Neural cell (in vitro differentiated cells): ENCODE data around the gene AFF2. TPM values are rescaled to one million over a fixed set of nuclear protein-coding genes. Genes with fewer than 3 reads are reported as not detected.

Experiments
- H2AFZ ChIP-seq: fragments of 200-600, 300-800 bp; sonication (generic), shearing (Covaris generic); 2 replicates; pipeline ENCODE4 v1.6.0; 2014; ENCODE audit warnings: low read depth, mild to moderate bottlenecking, antibody characterized with exemption, low read length, moderate library complexity
- H3F3A ChIP-seq: fragments of 200-600 bp; shearing (Covaris generic); 2 replicates; pipeline ENCODE4 v1.6.1; 2016; ENCODE audit warnings: mild to moderate bottlenecking, moderate library complexity, mixed read lengths, antibody characterized with exemption, low read length; ENCODE audit not compliant: insufficient read depth, poor library complexity, severe bottlenecking
- H3K27ac ChIP-seq: fragments of 200-600, 300-800 bp; sonication (generic), shearing (Covaris generic); 2 replicates; pipeline ENCODE4 v1.5.1; 2014; ENCODE audit warnings: mild to moderate bottlenecking, low read length, moderate library complexity
- H3K27me3 ChIP-seq: fragments of 300-800, 200-600 bp; sonication (generic), shearing (Covaris generic); 2 replicates; pipeline ENCODE4 v1.6.0; 2014; ENCODE audit warnings: mild to moderate bottlenecking, low read depth, low read length, moderate library complexity; ENCODE audit not compliant: insufficient read depth
- H3K36me3 ChIP-seq: fragments of 300-800, 200-600 bp; sonication (generic), shearing (Covaris generic); 2 replicates; pipeline ENCODE4 v1.5.1; 2014; ENCODE audit warnings: mild to moderate bottlenecking, antibody characterized with exemption, low read length, moderate library complexity; ENCODE audit not compliant: insufficient read depth
- H3K4me2 ChIP-seq: fragments of 300-800, 200-600 bp; sonication (generic), shearing (Covaris generic); 2 replicates; pipeline ENCODE4 v1.6.0; 2014; ENCODE audit warnings: mild to moderate bottlenecking, low read length
- H3K4me3 ChIP-seq: fragments of 300-800, 200-600 bp; sonication (generic), shearing (Covaris generic); 2 replicates; pipeline ENCODE4 v1.5.1; 2014; ENCODE audit warnings: mild to moderate bottlenecking, low read length, moderate library complexity
- H3K79me2 ChIP-seq: fragments of 200-600 bp; shearing (Covaris generic); replicated peaks from 2 replicates; pipeline ENCODE4 v1.6.0; 2014; ENCODE audit warnings: mild to moderate bottlenecking, low read length, moderate library complexity; ENCODE audit not compliant: insufficient read depth
- H3K9ac ChIP-seq: fragments of 300-800, 200-600 bp; sonication (generic), shearing (Covaris generic); 2 replicates; pipeline ENCODE4 v1.6.1; 2016; ENCODE audit warnings: mild to moderate bottlenecking, low read length, mixed read lengths
- H3K9me2 ChIP-seq: fragments of 200-600 bp; shearing (Covaris generic); 2 replicates; pipeline ENCODE4 v1.6.1; 2016; ENCODE audit warnings: mild to moderate bottlenecking, low read length, mixed read lengths; ENCODE audit not compliant: insufficient read depth
- H3K9me3 ChIP-seq: fragments of 200-600, 300-800 bp; sonication (generic), shearing (Covaris generic); 2 replicates; pipeline ENCODE4 v1.6.1; 2016; ENCODE audit warnings: mild to moderate bottlenecking, mixed run types, low read length, moderate library complexity, mixed read lengths
- H4K20me1 ChIP-seq: fragments of 200-600 bp; shearing (Covaris generic); 2 replicates; pipeline ENCODE4 v1.6.1; 2016; ENCODE audit warnings: mild to moderate bottlenecking, mixed run types; ENCODE audit not compliant: insufficient read depth
- EP300 ChIP-seq: fragments of 450-650 bp; conservative IDR thresholded peaks from 2 replicates; pipeline ENCODE4 v1.6.1; 2014; ENCODE audit warnings: antibody characterized with exemption, mild to moderate bottlenecking, moderate library complexity; ENCODE audit not compliant: poor library complexity, severe bottlenecking
- EZH2 ChIP-seq: fragments of 200-600, 300-800 bp; shearing (Covaris generic), sonication (generic); IDR thresholded peaks from 2 replicates; pipeline ENCODE4 v1.6.1; 2014; ENCODE audit warnings: antibody characterized with exemption, low read length, borderline replicate concordance, mild to moderate bottlenecking; ENCODE audit not compliant: insufficient read depth, poor library complexity, severe bottlenecking
- MXI1 ChIP-seq: fragments of 450-650 bp; conservative IDR thresholded peaks from 2 replicates; pipeline ENCODE4 v1.6.1; 2014; ENCODE audit warnings: antibody characterized with exemption, mild to moderate bottlenecking; ENCODE audit not compliant: poor library complexity, severe bottlenecking
- POLR2AphosphoS5 ChIP-seq: IDR thresholded peaks from 2 replicates; pipeline ENCODE4 v1.6.1; 2012
- RAD21 ChIP-seq: fragments of 450-650 bp; conservative IDR thresholded peaks from 2 replicates; pipeline ENCODE4 v1.6.1; 2014; ENCODE audit warnings: antibody characterized with exemption, mild to moderate bottlenecking, moderate library complexity
- SMC3 ChIP-seq: fragments of 450-650 bp; conservative IDR thresholded peaks from 2 replicates; pipeline ENCODE4 v1.6.1; 2014; ENCODE audit warnings: antibody characterized with exemption, mild to moderate bottlenecking, moderate library complexity; ENCODE audit not compliant: poor library complexity
- TAF1 ChIP-seq: IDR thresholded peaks from 2 replicates; pipeline ENCODE4 v1.6.1; 2012; ENCODE audit warnings: low read depth
- polyA plus RNA-seq: library from polyadenylated mRNA; depleted of rRNA; stranded (reverse); fragments of >200 nt; gene quantifications from 2 replicates; pipeline ENCODE4 v1.2.3, GENCODE V29; 2014
- TF ChIP-seq, protein P1 (sequence below): fragments of 450-650 bp; IDR thresholded peaks from 2 replicates; pipeline ENCODE4 v1.5.1; 2014; ENCODE audit warnings: antibody characterized with exemption, mild to moderate bottlenecking, moderate library complexity; ENCODE audit not compliant: poor library complexity, severe bottlenecking
- TF ChIP-seq, protein P2 (sequence below): IDR thresholded peaks from 2 replicates; pipeline ENCODE4 v1.6.1; 2012; ENCODE audit warnings: borderline replicate concordance

AFF2 gene
- polyA plus RNA-seq, 1 donor from 2014 or later, result 10.5 TPM

DNA sequence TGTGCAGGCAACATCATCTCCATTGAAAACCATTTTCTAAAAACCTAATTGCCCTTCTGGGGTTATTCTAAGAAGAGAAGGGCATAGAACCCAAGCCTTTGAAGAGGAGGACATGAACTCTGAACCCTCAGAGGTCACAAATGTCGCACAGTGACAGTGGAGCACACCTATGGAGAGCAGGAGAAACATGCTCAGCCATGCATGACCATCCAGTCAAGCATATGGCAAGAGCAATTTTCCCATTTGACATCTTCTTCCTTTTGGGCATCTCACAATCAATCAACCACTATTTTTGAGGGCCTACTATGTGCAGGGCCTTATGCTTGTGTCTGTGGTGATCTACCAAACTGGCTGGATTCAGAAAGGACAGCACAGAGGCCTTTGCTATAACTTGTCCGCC, 30.1 kb upstream of the AFF2 start:
- Histone ChIP-seq H3K36me3 (no peaks in the 10 kb centered on the region), H3K9me3 (no peaks in the 10 kb centered on the region), H3K27me3 (no peaks in the 10 kb centered on the region), H2AFZ (no peak overlapping the region), H3K9ac (no peak overlapping the region), H3K79me2 (no peaks in the 10 kb centered on the region), H3K4me2 (no peak overlapping the region), H3K27ac (no peak overlapping the region), H3K4me3 (no peak overlapping the region), H4K20me1 (no peaks in the 10 kb centered on the region), H3K9me2 (no peaks in the 10 kb centered on the region), H3F3A (no peaks in the 10 kb centered on the region)
- TF ChIP-seq SMC3 (no peak), EZH2 (no peak), EP300 (no peak)

DNA sequence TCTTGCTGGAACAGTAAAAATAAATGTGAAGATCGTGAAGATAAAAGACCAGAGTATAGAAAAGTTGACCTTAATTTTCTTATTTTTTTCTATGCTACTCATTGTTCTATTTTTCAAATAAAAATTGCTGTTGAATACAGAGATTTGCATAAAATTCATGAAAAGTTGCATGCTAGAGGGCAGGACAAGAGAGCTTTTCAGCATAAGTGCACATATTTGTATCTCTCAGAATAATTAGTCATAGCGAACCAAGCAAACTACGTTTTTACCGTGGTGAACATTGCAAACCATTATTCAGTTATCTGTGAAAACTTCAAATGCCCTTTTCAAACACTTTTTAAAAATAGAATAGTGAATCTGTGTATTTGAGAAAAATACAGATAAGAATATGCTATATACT, 26.4 kb upstream of the AFF2 start:
- Histone ChIP-seq H3K4me3 (no peak overlapping the region), H3K9me2 (no peaks in the 10 kb centered on the region), H3K9ac (no peak overlapping the region), H3K4me2 (no peak overlapping the region), H3K9me3 (no peaks in the 10 kb centered on the region), H2AFZ (no peak overlapping the region), H3K36me3 (no peaks in the 10 kb centered on the region), H3F3A (no peaks in the 10 kb centered on the region), H3K27me3 (no peaks in the 10 kb centered on the region), H3K79me2 (no peaks in the 10 kb centered on the region), H3K27ac (no peak overlapping the region), H4K20me1 (no peaks in the 10 kb centered on the region)
- TF ChIP-seq, protein P1, sequence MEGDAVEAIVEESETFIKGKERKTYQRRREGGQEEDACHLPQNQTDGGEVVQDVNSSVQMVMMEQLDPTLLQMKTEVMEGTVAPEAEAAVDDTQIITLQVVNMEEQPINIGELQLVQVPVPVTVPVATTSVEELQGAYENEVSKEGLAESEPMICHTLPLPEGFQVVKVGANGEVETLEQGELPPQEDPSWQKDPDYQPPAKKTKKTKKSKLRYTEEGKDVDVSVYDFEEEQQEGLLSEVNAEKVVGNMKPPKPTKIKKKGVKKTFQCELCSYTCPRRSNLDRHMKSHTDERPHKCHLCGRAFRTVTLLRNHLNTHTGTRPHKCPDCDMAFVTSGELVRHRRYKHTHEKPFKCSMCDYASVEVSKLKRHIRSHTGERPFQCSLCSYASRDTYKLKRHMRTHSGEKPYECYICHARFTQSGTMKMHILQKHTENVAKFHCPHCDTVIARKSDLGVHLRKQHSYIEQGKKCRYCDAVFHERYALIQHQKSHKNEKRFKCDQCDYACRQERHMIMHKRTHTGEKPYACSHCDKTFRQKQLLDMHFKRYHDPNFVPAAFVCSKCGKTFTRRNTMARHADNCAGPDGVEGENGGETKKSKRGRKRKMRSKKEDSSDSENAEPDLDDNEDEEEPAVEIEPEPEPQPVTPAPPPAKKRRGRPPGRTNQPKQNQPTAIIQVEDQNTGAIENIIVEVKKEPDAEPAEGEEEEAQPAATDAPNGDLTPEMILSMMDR, result no peak
- TF ChIP-seq EZH2 (no peak), MXI1 (no peak), POLR2AphosphoS5 (no peak), EP300 (no peak), TAF1 (no peak), SMC3 (no peak), RAD21 (no peak)
- TF ChIP-seq, protein P2, sequence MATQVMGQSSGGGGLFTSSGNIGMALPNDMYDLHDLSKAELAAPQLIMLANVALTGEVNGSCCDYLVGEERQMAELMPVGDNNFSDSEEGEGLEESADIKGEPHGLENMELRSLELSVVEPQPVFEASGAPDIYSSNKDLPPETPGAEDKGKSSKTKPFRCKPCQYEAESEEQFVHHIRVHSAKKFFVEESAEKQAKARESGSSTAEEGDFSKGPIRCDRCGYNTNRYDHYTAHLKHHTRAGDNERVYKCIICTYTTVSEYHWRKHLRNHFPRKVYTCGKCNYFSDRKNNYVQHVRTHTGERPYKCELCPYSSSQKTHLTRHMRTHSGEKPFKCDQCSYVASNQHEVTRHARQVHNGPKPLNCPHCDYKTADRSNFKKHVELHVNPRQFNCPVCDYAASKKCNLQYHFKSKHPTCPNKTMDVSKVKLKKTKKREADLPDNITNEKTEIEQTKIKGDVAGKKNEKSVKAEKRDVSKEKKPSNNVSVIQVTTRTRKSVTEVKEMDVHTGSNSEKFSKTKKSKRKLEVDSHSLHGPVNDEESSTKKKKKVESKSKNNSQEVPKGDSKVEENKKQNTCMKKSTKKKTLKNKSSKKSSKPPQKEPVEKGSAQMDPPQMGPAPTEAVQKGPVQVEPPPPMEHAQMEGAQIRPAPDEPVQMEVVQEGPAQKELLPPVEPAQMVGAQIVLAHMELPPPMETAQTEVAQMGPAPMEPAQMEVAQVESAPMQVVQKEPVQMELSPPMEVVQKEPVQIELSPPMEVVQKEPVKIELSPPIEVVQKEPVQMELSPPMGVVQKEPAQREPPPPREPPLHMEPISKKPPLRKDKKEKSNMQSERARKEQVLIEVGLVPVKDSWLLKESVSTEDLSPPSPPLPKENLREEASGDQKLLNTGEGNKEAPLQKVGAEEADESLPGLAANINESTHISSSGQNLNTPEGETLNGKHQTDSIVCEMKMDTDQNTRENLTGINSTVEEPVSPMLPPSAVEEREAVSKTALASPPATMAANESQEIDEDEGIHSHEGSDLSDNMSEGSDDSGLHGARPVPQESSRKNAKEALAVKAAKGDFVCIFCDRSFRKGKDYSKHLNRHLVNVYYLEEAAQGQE, result no peak

DNA sequence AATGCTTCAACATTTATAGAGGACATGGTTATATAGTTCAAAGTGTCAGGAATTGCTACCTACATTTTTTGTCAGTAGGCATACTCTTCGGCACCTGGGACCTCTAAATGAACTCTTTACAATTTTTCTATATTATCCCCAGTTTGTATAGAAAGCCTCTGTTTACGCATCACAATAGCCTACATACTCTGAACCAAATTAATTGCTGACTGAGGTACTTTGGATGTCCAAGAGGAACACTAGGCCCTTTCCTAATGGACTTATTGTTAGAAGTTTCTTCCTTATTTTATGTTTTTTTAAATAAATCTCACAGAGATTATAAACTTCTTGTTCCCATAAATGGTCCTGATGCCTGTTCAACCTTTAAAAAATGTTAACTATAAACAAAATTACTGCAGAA, 8.4 kb upstream of the AFF2 start:
- H3K4me3 ChIP-seq, result no peak overlapping the region
- no peaks in the 10 kb centered on the region for H3K9me3 ChIP-seq
- no peak overlapping the region for H2AFZ ChIP-seq
- H3K27me3 ChIP-seq, result no peaks in the 10 kb centered on the region
- H3K4me2 ChIP-seq, result no peak overlapping the region
- H4K20me1 ChIP-seq, result no peaks in the 10 kb centered on the region
- no peaks in the 10 kb centered on the region for H3K9me2 ChIP-seq
- H3K36me3 ChIP-seq, result no peaks in the 10 kb centered on the region
- H3F3A ChIP-seq, result no peaks in the 10 kb centered on the region
- TF ChIP-seq EP300 (no peak), SMC3 (no peak), RAD21 (no peak), TAF1 (no peak), POLR2AphosphoS5 (no peak), MXI1 (no peak), EZH2 (no peak)
- TF ChIP-seq, protein P1, result no peak
- TF ChIP-seq, protein P2, result no peak
- no peak overlapping the region for H3K27ac ChIP-seq
- H3K79me2 ChIP-seq, result no peaks in the 10 kb centered on the region
- no peak overlapping the region for H3K9ac ChIP-seq
